Measurements from ENCODE around the gene GNAQ.

GRCh38 chr9:77864211-77864889 lies 167.3 kb downstream of the GNAQ start:
- TF ChIP-seq POLR2A (IDR thresholded peaks at IDR 0.05) (no peak), CTCF (IDR thresholded peaks at IDR 0.05) (peak in 1 of 7 experiments; percentile 2)

All from body of pancreas (tissue), 4 donors.